IMR-90 (cell line): ENCODE data around the gene NANOG. TPM values are rescaled to one million over a fixed set of nuclear protein-coding genes. Genes with fewer than 3 reads are reported as not detected.

ENCODE experiments used
- ATAC-seq: fragments of 200-7000 bp; cut with Tn5 transposase; 2 replicates; pipeline ENCODE4 v1.9.1; 2020; ENCODE audit warnings: low read depth, mild to moderate bottlenecking, moderate library complexity
- BruUV-seq: library from RNA; stranded (reverse); fragments of 400-500 nt; replicated peaks from 2 replicates; lab custom pipeline; 2021; lab: Mats Ljungman, UMichigan
- CTCF ChIA-PET: fragments of 300-600 bp; formaldehyde crosslinking; extraction: SDS; loops from one replicate; lab custom pipeline; 2021; ENCODE audit warnings: antibody characterized with exemption; lab: Yijun Ruan, JAX
- POLR2A ChIA-PET: fragments of 300-600 bp; sonication (Branson Sonifier 250); formaldehyde crosslinking; loops from one replicate; lab custom pipeline; 2022; ENCODE audit warnings: antibody characterized with exemption; ENCODE audit not compliant: unreplicated experiment; lab: Charles Lee
- DNase-seq: peaks from one replicate; pipeline ENCODE4 v3.0.0; 2013
- H2AFZ ChIP-seq: replicated peaks from 2 replicates; pipeline ENCODE3; 2013; ENCODE audit warnings: low read length, mild to moderate bottlenecking; ENCODE audit not compliant: poor library complexity
- H2AK5ac ChIP-seq: 2 replicates; pipeline ENCODE4 v1.6.1; 2013; ENCODE audit warnings: low read depth, low read length, inconsistent platforms
- H2AK9ac ChIP-seq: replicated peaks from 2 replicates; pipeline ENCODE3; 2013; ENCODE audit warnings: mild to moderate bottlenecking, low read depth, low read length, moderate library complexity; ENCODE audit not compliant: poor library complexity
- H2BK120ac ChIP-seq: 2 replicates; pipeline ENCODE4 v1.6.1; 2013; ENCODE audit warnings: low read depth, low read length, inconsistent platforms
- H2BK15ac ChIP-seq: 3 replicates; pipeline ENCODE4 v1.6.1; 2013; ENCODE audit warnings: low read depth, low read length, inconsistent platforms
- H2BK20ac ChIP-seq: 2 replicates; pipeline ENCODE4 v1.6.1; 2013; ENCODE audit warnings: low read depth, mild to moderate bottlenecking, inconsistent platforms, low read length, moderate library complexity
- H2BK5ac ChIP-seq: 2 replicates; pipeline ENCODE4 v1.6.1; 2013; ENCODE audit warnings: mild to moderate bottlenecking, low read depth, low read length, inconsistent platforms; ENCODE audit not compliant: poor library complexity, severe bottlenecking
- H3K14ac ChIP-seq: replicated peaks from 2 replicates; pipeline ENCODE4 v1.6.1; 2013; ENCODE audit warnings: low read depth, low read length, inconsistent platforms
- H3K18ac ChIP-seq: 2 replicates; pipeline ENCODE4 v1.6.1; 2013; ENCODE audit warnings: low read depth, low read length, control low read depth
- H3K23ac ChIP-seq: 2 replicates; pipeline ENCODE4 v1.6.1; 2013; ENCODE audit warnings: low read depth, low read length, inconsistent platforms
- H3K27ac ChIP-seq: 2 replicates; pipeline ENCODE4 v1.5.1; 2013; ENCODE audit warnings: mild to moderate bottlenecking, control low read depth, low read length; ENCODE audit not compliant: insufficient read depth
- H3K27me3 ChIP-seq: 2 replicates; pipeline ENCODE4 v1.6.1; 2013; ENCODE audit warnings: low read length; ENCODE audit not compliant: control insufficient read depth, insufficient read depth
- H3K36me3 ChIP-seq: 2 replicates; pipeline ENCODE4 v1.6.1; 2013; ENCODE audit warnings: low read length, mixed read lengths; ENCODE audit not compliant: control insufficient read depth, insufficient read depth
- H3K4ac ChIP-seq: 2 replicates; pipeline ENCODE4 v1.6.1; 2013; ENCODE audit warnings: low read depth, low read length, inconsistent platforms
- H3K4me1 ChIP-seq: 2 replicates; pipeline ENCODE4 v1.6.1; 2013; ENCODE audit warnings: low read length, mixed read lengths; ENCODE audit not compliant: control insufficient read depth, insufficient read depth
- H3K4me2 ChIP-seq: 2 replicates; pipeline ENCODE4 v1.6.1; 2013; ENCODE audit warnings: low read depth, mild to moderate bottlenecking, control low read depth, low read length, moderate library complexity
- H3K4me3 ChIP-seq: 2 replicates; pipeline ENCODE4 v1.5.1; 2013; ENCODE audit warnings: low read depth, mild to moderate bottlenecking, control low read depth, low read length, moderate library complexity; ENCODE audit not compliant: insufficient read depth
- H3K56ac ChIP-seq: 2 replicates; pipeline ENCODE4 v1.6.1; 2013; ENCODE audit warnings: low read length, inconsistent platforms; ENCODE audit not compliant: insufficient read depth; ENCODE audit errors: extremely low read depth
- H3K79me1 ChIP-seq, 2 experiments: 2 replicates each; pipeline ENCODE4 v1.6.1; 2013; ENCODE audit warnings: low read length in 2 of 2, inconsistent platforms in 1 of 2, low read depth in 1 of 2
- H3K9ac ChIP-seq: 2 replicates; pipeline ENCODE4 v1.6.1; 2013; ENCODE audit warnings: low read depth, low read length, control low read depth
- H3K9me1 ChIP-seq: 2 replicates; pipeline ENCODE4 v1.6.1; 2013; ENCODE audit warnings: low read length, inconsistent platforms; ENCODE audit not compliant: insufficient read depth
- H3K9me3 ChIP-seq: 2 replicates; pipeline ENCODE4 v1.6.1; 2013; ENCODE audit warnings: low read length; ENCODE audit not compliant: control insufficient read depth, insufficient read depth
- H4K20me1 ChIP-seq: 2 replicates; pipeline ENCODE4 v1.6.1; 2013; ENCODE audit warnings: low read length, inconsistent platforms; ENCODE audit not compliant: insufficient read depth
- H4K5ac ChIP-seq: 2 replicates; pipeline ENCODE4 v1.6.1; 2013; ENCODE audit warnings: mild to moderate bottlenecking, low read depth, low read length, control low read depth
- H4K8ac ChIP-seq, 2 experiments: 2 replicates each; pipeline ENCODE4 v1.6.1; 2013; ENCODE audit warnings: low read depth in 2 of 2, low read length in 2 of 2, control low read depth in 1 of 2, inconsistent platforms in 1 of 2
- H4K91ac ChIP-seq: 2 replicates; pipeline ENCODE4 v1.6.1; 2013; ENCODE audit warnings: low read depth, low read length, inconsistent platforms; ENCODE audit not compliant: insufficient read depth
- BHLHE40 ChIP-seq: fragments of 150-350 bp; IDR thresholded peaks from 2 replicates; pipeline ENCODE4 v1.6.1; 2016; ENCODE audit warnings: mild to moderate bottlenecking, low read depth, low read length
- MAFK ChIP-seq: IDR thresholded peaks from 2 replicates; pipeline ENCODE4 v1.6.1; 2012; ENCODE audit warnings: low read depth, low read length, improper control_type of control experiment
- MAZ ChIP-seq: IDR thresholded peaks from 2 replicates; pipeline ENCODE4 v1.6.1; 2012; ENCODE audit warnings: low read depth, mild to moderate bottlenecking, low read length, improper control_type of control experiment, moderate library complexity, borderline replicate concordance
- RAD21 ChIP-seq: IDR thresholded peaks from 2 replicates; pipeline ENCODE4 v1.6.1; 2012; ENCODE audit warnings: low read length, improper control_type of control experiment
- WGBS, 2 experiments: methylation state at CpG; one replicate each; pipeline versions ENCODE4 v1.1.5 to v1.1.7; 2013; ENCODE audit warnings: missing lambda C conversion rate in 2 of 2; ENCODE audit not compliant: insufficient read length in 1 of 2; ENCODE audit errors: extremely low coverage in 2 of 2; 5-methylcytosine and 5-hydroxymethylcytosine counted together
- dilution Hi-C: fragments of 300-500 bp; cut with HindIII; formaldehyde crosslinking; loops from one replicate; pipeline ENCODE4 v1.14.3; 2018; ENCODE audit warnings: low sequenced_read_pairs; ENCODE audit not compliant: unreplicated experiment
- in situ Hi-C: fragments of 300-500 bp; cut with MboI; formaldehyde crosslinking; loops from 3 replicates; pipeline ENCODE4 v1.14.3; 2019; ENCODE audit warnings: low sequenced_read_pairs, inconsistent platforms, mixed read lengths
- intact Hi-C: fragments of 100-400 bp; cut with micrococcal nuclease; formaldehyde crosslinking; loops from 2 replicates; pipeline ENCODE4 v1.10.0; 2022
- polyA plus RNA-seq, 3 experiments: library from polyadenylated mRNA; depleted of rRNA; stranded (reverse); fragments of >200 nt; gene quantifications; 2 replicates each; pipeline ENCODE4 v1.2.3, GENCODE V29; 2012; ENCODE audit warnings: low replicate concordance in 1 of 3
- total RNA-seq: library from RNA; depleted of rRNA; stranded (reverse); fragments of >200 nt; gene quantifications from 2 replicates; pipeline ENCODE4 v1.2.3, GENCODE V29; 2012

NANOG gene
- total and polyA plus RNA-seq, 2 of the 4 experiments (the other 2 are of a cell fraction): not detected

- Histone ChIP-seq H3K18ac (no peak overlapping the region), H4K8ac (no peak overlapping the region), H3K4ac (no peak overlapping the region), H3K27ac (no peak overlapping the region), H3K56ac (no peak overlapping the region), H3K4me3 (no peak overlapping the region), H3K9ac (no peak overlapping the region), H3K4me2 (no peak overlapping the region), H2AFZ (no peak overlapping the region), H2AK9ac (no peak overlapping the region), H2BK5ac (no peak overlapping the region), H3K23ac (no peak overlapping the region), H2BK15ac (no peak overlapping the region), H3K36me3 (no peaks in the 10 kb centered on the region), H2BK120ac (no peak overlapping the region), H3K27me3 (no peaks in the 10 kb centered on the region), H3K9me3 (peaks cover 8% of the 10 kb centered on the region), H2BK20ac (no peak overlapping the region), H3K9me1 (no peaks in the 10 kb centered on the region), H4K20me1 (no peaks in the 10 kb centered on the region), H4K91ac (no peak overlapping the region), H3K79me1 (no peaks in the 10 kb centered on the region), H3K4me1 (no peaks in the 10 kb centered on the region), H2AK5ac (no peak overlapping the region), H4K5ac (no peak overlapping the region), H3K14ac (no peak overlapping the region)
- DNase-seq (no peak), ATAC-seq (no peak)
- TF ChIP-seq BHLHE40 (no peak), MAZ (no peak), MAFK (no peak), RAD21 (no peak)
- CTCF ChIA-PET: no interaction called here
- POLR2A ChIA-PET: no interaction called here
- in situ Hi-C loops: no loop called here
- intact Hi-C loops: no loop called here
- dilution Hi-C loops: no loop called here
- no TSS peak for BruUV-seq
- WGBS, 2 experiments: 0% methylated on average over 1 of the region's 4 CpGs; no CpG with 5 or more reads in 1 of the 2 experiments
Observed at GRCh38 chr12:7748852-7749251, 40.4 kb upstream of the NANOG start.
